DND-41 (cell line): ENCODE measurements around the gene CDC45.

Experiments used
- ATAC-seq: fragments of 200-7000 bp; cut with Tn5 transposase; 3 replicates; pipeline ENCODE4 v1.9.1; 2021; ENCODE audit warnings: low read depth; ENCODE audit not compliant: insufficient read depth
- DNase-seq: peaks from one replicate; pipeline ENCODE4 v3.0.0-alpha.2; 2020
- H2AFZ ChIP-seq: 2 replicates; pipeline ENCODE4 v1.6.0; 2012; ENCODE audit warnings: low read depth, low read length
- H3K27ac ChIP-seq: 2 replicates; pipeline ENCODE4 v1.5.1; 2012; ENCODE audit warnings: low read length, inconsistent platforms
- H3K27me3 ChIP-seq: fragments of 200-600 bp; sonication (generic); 2 replicates; pipeline ENCODE4 v1.6.0; 2012; ENCODE audit warnings: low read length, mild to moderate bottlenecking, inconsistent platforms; ENCODE audit not compliant: insufficient read depth, poor library complexity
- H3K36me3 ChIP-seq: 2 replicates; pipeline ENCODE4 v1.5.1; 2012; ENCODE audit warnings: low read length, inconsistent platforms; ENCODE audit not compliant: insufficient read depth
- H3K4me1 ChIP-seq: 2 replicates; pipeline ENCODE4 v1.5.1; 2012; ENCODE audit warnings: mild to moderate bottlenecking, low read length; ENCODE audit not compliant: insufficient read depth
- H3K4me2 ChIP-seq: 2 replicates; pipeline ENCODE4 v1.6.0; 2012; ENCODE audit warnings: mild to moderate bottlenecking, moderate library complexity, low read length, inconsistent platforms; ENCODE audit not compliant: insufficient read depth
- H3K4me3 ChIP-seq, 2 experiments: fragments of 200-600 bp in 1 of 2; shearing (Covaris generic) in 1 of 2; 2 replicates each; pipeline ENCODE4 v1.5.1; 2012 to 2016; ENCODE audit warnings: inconsistent platforms in 2 of 2, low read length in 2 of 2, mild to moderate bottlenecking in 2 of 2, low read depth in 1 of 2, moderate library complexity in 1 of 2
- H3K79me2 ChIP-seq: 2 replicates; pipeline ENCODE4 v1.6.0; 2012; ENCODE audit warnings: low read length, inconsistent platforms; ENCODE audit not compliant: insufficient read depth
- H3K9ac ChIP-seq: 2 replicates; pipeline ENCODE4 v1.6.0; 2012; ENCODE audit warnings: low read depth, mild to moderate bottlenecking, inconsistent platforms, low read length, moderate library complexity
- H3K9me3 ChIP-seq: 2 replicates; pipeline ENCODE4 v1.5.1; 2012; ENCODE audit warnings: low read length, moderate library complexity, mild to moderate bottlenecking, inconsistent platforms; ENCODE audit not compliant: insufficient read depth, severe bottlenecking
- H4K20me1 ChIP-seq: 2 replicates; pipeline ENCODE4 v1.6.0; 2012; ENCODE audit warnings: low read length; ENCODE audit not compliant: insufficient read depth
- EZH2 ChIP-seq: IDR thresholded peaks from 3 replicates; pipeline ENCODE4 v1.6.1; 2012; ENCODE audit warnings: borderline replicate concordance, low read depth, mild to moderate bottlenecking, moderate library complexity, low read length, inconsistent platforms; ENCODE audit not compliant: severe bottlenecking
- TF ChIP-seq, protein P1 (sequence below): IDR thresholded peaks from 2 replicates; pipeline ENCODE4 v1.5.1; 2012; ENCODE audit warnings: borderline replicate concordance, low read length, moderate library complexity, mild to moderate bottlenecking; ENCODE audit not compliant: poor library complexity, severe bottlenecking; ENCODE audit errors: extremely low read depth

Gene CDC45

GRCh38 chr22:19540394-19540793 lies 60.7 kb downstream of the CDC45 start:
- Histone ChIP-seq H3K27me3 (no peaks in the 10 kb centered on the region), H3K36me3 (no peaks in the 10 kb centered on the region), H3K4me1 (no peaks in the 10 kb centered on the region), H3K4me3 (no peak overlapping the region), H2AFZ (no peak overlapping the region), H4K20me1 (no peaks in the 10 kb centered on the region), H3K9me3 (no peaks in the 10 kb centered on the region), H3K27ac (no peak overlapping the region), H3K4me2 (no peak overlapping the region), H3K79me2 (no peaks in the 10 kb centered on the region), H3K9ac (no peak overlapping the region)
- ATAC-seq: no peak
- DNase-seq: no peak
- TF ChIP-seq, protein P1, sequence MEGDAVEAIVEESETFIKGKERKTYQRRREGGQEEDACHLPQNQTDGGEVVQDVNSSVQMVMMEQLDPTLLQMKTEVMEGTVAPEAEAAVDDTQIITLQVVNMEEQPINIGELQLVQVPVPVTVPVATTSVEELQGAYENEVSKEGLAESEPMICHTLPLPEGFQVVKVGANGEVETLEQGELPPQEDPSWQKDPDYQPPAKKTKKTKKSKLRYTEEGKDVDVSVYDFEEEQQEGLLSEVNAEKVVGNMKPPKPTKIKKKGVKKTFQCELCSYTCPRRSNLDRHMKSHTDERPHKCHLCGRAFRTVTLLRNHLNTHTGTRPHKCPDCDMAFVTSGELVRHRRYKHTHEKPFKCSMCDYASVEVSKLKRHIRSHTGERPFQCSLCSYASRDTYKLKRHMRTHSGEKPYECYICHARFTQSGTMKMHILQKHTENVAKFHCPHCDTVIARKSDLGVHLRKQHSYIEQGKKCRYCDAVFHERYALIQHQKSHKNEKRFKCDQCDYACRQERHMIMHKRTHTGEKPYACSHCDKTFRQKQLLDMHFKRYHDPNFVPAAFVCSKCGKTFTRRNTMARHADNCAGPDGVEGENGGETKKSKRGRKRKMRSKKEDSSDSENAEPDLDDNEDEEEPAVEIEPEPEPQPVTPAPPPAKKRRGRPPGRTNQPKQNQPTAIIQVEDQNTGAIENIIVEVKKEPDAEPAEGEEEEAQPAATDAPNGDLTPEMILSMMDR: no peak
- no peak for TF ChIP-seq EZH2

- no peak overlapping the region for H3K27ac ChIP-seq
- no peaks in the 10 kb centered on the region for H3K9me3 ChIP-seq
- H4K20me1 ChIP-seq: no peaks in the 10 kb centered on the region
- no peaks in the 10 kb centered on the region for H3K27me3 ChIP-seq
- ATAC-seq (no peak), DNase-seq (no peak)
- H3K9ac ChIP-seq: no peak overlapping the region
- H3K36me3 ChIP-seq: no peaks in the 10 kb centered on the region
- H3K4me1 ChIP-seq: no peaks in the 10 kb centered on the region
- H3K79me2 ChIP-seq: no peaks in the 10 kb centered on the region
- H3K4me3 ChIP-seq: no peak overlapping the region
- H2AFZ ChIP-seq: no peak overlapping the region
- TF ChIP-seq, protein P1: no peak
- TF ChIP-seq EZH2: no peak
- H3K4me2 ChIP-seq: no peak overlapping the region
These were observed 64.4 kb downstream of the CDC45 start for GRCh38 chr22:19543970-19544708.

DNA sequence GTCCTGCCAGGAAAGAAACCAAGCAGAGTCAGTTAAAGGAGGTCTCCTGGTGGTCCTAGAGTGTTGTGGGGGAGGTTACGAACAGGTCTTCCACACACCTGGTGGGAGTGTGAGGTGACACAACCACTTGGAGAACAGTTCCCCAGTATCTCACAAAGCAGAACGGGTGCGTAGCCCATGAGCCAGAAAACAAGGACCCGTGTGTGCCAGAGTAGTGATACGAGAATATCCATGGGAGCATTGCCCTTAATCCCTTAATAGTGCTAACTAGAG lies 66.2 kb downstream of the CDC45 start:
- H3K4me1 ChIP-seq: no peaks in the 10 kb centered on the region
- H2AFZ ChIP-seq: no peak overlapping the region
- no peak overlapping the region for H3K4me2 ChIP-seq
- no peaks in the 10 kb centered on the region for H3K36me3 ChIP-seq
- no peak overlapping the region for H3K27ac ChIP-seq
- no peaks in the 10 kb centered on the region for H3K9me3 ChIP-seq
- no peaks in the 10 kb centered on the region for H3K79me2 ChIP-seq
- H3K4me3 ChIP-seq: no peak overlapping the region
- no peaks in the 10 kb centered on the region for H3K27me3 ChIP-seq
- no peak for TF ChIP-seq EZH2
- TF ChIP-seq, protein P1: no peak
- H4K20me1 ChIP-seq: no peaks in the 10 kb centered on the region
- no peak for DNase-seq
- ATAC-seq: no peak
- H3K9ac ChIP-seq: no peak overlapping the region

DNA sequence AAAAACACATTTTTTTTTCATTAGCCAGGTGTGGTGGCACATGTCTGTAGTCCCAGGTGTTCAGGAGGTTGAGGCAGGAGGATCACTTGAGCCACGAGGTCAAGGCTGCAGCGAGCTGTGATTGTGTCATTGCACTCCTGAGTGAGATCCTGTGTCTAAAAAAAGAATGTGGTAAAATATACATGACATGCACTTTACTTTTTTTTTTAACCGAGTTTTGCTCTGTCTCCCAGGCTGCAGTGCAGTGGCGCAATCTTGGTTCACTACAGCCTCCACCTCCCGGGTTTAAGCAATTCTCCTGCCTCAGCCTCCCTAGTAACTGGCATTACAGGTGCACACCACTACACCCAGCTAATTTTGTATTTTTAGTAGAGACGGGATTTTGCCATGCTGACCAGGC lies 67.0 kb downstream of the CDC45 start:
- H3K36me3 ChIP-seq: no peaks in the 10 kb centered on the region
- no peaks in the 10 kb centered on the region for H3K27me3 ChIP-seq
- H3K9ac ChIP-seq: no peak overlapping the region
- no peak overlapping the region for H3K27ac ChIP-seq
- H3K79me2 ChIP-seq: no peaks in the 10 kb centered on the region
- no peak for TF ChIP-seq EZH2
- TF ChIP-seq, protein P1: no peak
- no peaks in the 10 kb centered on the region for H3K9me3 ChIP-seq
- DNase-seq (no peak), ATAC-seq (no peak)
- H3K4me1 ChIP-seq: no peaks in the 10 kb centered on the region
- H2AFZ ChIP-seq: no peak overlapping the region
- no peak overlapping the region for H3K4me3 ChIP-seq
- H3K4me2 ChIP-seq: no peak overlapping the region
- H4K20me1 ChIP-seq: no peaks in the 10 kb centered on the region
